Peyer's patch (tissue), 4 donors: ENCODE measurements around the gene ERVH48-1. TPM values are rescaled to one million over a fixed set of nuclear protein-coding genes. Genes with fewer than 3 reads are reported as not detected.
"Not testable (repeated sequence)": the region's sequence is repeated elsewhere in the genome, so short reads cannot be mapped to it uniquely, and the experiment has no call there.

ENCODE experiments used
- DNase-seq, 3 donors: peaks; one replicate each; pipeline ENCODE4 v3.0.0-alpha.2; 2017 to 2019
- H3K27ac ChIP-seq, 4 donors: fragments of 200-600 bp; sonication (generic); one replicate each; pipeline ENCODE4 v1.5.1; 2016 to 2019
- H3K27me3 ChIP-seq, 2 donors: fragments of 200-600 bp; sonication (generic); one replicate each; pipeline ENCODE4 v1.5.1; 2019
- H3K36me3 ChIP-seq, 3 donors: fragments of 200-600 bp; sonication (generic); one replicate each; pipeline ENCODE4 v1.5.1; 2016 to 2019
- H3K4me1 ChIP-seq, 4 donors: fragments of 200-600 bp; sonication (generic); one replicate each; pipeline ENCODE4 v1.5.1; 2016 to 2019
- H3K4me3 ChIP-seq, 4 donors: fragments of 200-600 bp; sonication (generic); 1 replicate in 3 of 4; 2 replicates in 1 of 4; pipeline ENCODE4 v1.5.1; 2016 to 2019; ENCODE audit warnings: mild to moderate bottlenecking in 1 of 4
- H3K9me3 ChIP-seq, 4 donors: fragments of 200-600 bp; sonication (generic); one replicate each; pipeline ENCODE4 v1.5.1; 2016 to 2019; ENCODE audit warnings: mild to moderate bottlenecking in 1 of 4
- POLR2A ChIP-seq, 2 donors: fragments of 450-650 bp; IDR thresholded peaks; one replicate each; pipeline ENCODE4 v1.5.1; 2017; ENCODE audit warnings: antibody characterized with exemption in 2 of 2, mild to moderate bottlenecking in 2 of 2, moderate library complexity in 2 of 2
- total RNA-seq, 4 donors: library from RNA; depleted of rRNA; stranded (reverse); fragments of >200 nt; gene quantifications; one replicate each; pipeline ENCODE4 v1.1.0, GENCODE V29; 2016
- TF ChIP-seq, protein P1 (sequence below), 6 experiments: fragments of 450-650 bp in 4 of 6; fragments of 200-600 bp in 2 of 6; sonication (generic) in 1 of 6; IDR thresholded peaks; one replicate each; pipeline ENCODE4 v1.5.1; 2017 to 2019; ENCODE audit warnings: antibody characterized with exemption in 6 of 6, mild to moderate bottlenecking in 3 of 6, moderate library complexity in 1 of 6

Gene ERVH48-1
- total RNA-seq, 4 donors from 2014 or later = not detected

DNA sequence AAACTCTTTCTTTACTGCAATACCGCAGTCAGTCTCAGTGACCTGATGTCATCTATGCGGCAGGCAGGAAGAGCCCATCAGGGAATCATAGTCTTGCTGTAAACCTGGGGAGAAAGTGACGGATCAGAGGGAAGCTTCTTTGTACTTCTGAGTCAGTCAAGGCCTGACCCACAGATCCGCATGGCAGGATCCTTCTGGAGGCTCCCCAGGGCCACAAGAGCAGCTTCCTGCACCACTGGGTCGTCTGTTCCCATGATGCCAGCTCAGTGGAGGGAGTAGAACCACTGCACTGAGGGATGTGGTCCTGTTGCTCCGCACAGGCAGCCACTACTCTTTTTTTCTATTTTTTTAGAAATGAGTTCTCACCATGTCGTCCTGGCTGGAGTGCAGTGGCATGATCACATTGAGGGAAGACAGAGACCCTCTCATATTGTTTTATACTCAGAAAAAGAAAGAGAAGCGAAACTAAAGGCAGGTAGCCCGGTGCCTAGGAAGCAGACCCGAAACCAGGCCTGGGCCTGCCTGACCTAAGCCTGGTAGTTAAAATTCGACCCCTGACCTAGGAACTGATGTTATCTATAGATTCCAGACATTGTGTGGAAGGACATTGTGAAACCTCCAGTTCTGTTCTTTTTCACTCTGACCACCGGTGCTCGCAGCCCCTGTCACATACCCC lies 6.3 kb upstream of the ERVH48-1 start:
- DNase-seq = no peak
- no peaks in the 10 kb centered on the region for H3K9me3 ChIP-seq
- no peaks in the 10 kb centered on the region for H3K36me3 ChIP-seq
- no peaks in the 10 kb centered on the region for H3K27me3 ChIP-seq
- H3K27ac ChIP-seq = no peak overlapping the region
- H3K4me3 ChIP-seq = no peak overlapping the region
- H3K4me1 ChIP-seq = no peaks in the 10 kb centered on the region
- no peak for TF ChIP-seq POLR2A (IDR thresholded peaks at IDR 0.05)
- TF ChIP-seq, protein P1, sequence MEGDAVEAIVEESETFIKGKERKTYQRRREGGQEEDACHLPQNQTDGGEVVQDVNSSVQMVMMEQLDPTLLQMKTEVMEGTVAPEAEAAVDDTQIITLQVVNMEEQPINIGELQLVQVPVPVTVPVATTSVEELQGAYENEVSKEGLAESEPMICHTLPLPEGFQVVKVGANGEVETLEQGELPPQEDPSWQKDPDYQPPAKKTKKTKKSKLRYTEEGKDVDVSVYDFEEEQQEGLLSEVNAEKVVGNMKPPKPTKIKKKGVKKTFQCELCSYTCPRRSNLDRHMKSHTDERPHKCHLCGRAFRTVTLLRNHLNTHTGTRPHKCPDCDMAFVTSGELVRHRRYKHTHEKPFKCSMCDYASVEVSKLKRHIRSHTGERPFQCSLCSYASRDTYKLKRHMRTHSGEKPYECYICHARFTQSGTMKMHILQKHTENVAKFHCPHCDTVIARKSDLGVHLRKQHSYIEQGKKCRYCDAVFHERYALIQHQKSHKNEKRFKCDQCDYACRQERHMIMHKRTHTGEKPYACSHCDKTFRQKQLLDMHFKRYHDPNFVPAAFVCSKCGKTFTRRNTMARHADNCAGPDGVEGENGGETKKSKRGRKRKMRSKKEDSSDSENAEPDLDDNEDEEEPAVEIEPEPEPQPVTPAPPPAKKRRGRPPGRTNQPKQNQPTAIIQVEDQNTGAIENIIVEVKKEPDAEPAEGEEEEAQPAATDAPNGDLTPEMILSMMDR (IDR thresholded peaks at IDR 0.05) = no peak

GRCh38 chr21:42929969-42930368 lies 4.5 kb upstream of the ERVH48-1 start:
- H3K4me1 ChIP-seq = no peaks in the 10 kb centered on the region

GRCh38 chr21:42927474-42928200 lies 2.2 kb upstream of the ERVH48-1 start:
- H3K27ac ChIP-seq, H3K36me3 ChIP-seq, DNase-seq, H3K4me3 ChIP-seq, H3K27me3 ChIP-seq, H3K9me3 ChIP-seq, H3K4me1 ChIP-seq: not testable (repeated sequence)

More at GRCh38 chr21:42929969-42930368, 4.5 kb upstream of the ERVH48-1 start:
- Histone ChIP-seq H3K27ac (no peak overlapping the region), H3K27me3 (no peaks in the 10 kb centered on the region), H3K4me3 (no peak overlapping the region), H3K36me3 (no peaks in the 10 kb centered on the region), H3K9me3 (no peaks in the 10 kb centered on the region)
- no peak for TF ChIP-seq POLR2A (IDR thresholded peaks at IDR 0.05)
- TF ChIP-seq, protein P1 (IDR thresholded peaks at IDR 0.05) = no peak
- no peak for DNase-seq

GRCh38 chr21:42924433-42924751 lies 1.0 kb downstream of the ERVH48-1 start:
- TF ChIP-seq, protein P1 (IDR thresholded peaks at IDR 0.05) = no peak
- TF ChIP-seq POLR2A (IDR thresholded peaks at IDR 0.05) = no peak
- Histone ChIP-seq H3K27ac (no peak overlapping the region), H3K9me3 (no peaks in the 10 kb centered on the region), H3K4me3 (no peak overlapping the region), H3K27me3 (no peaks in the 10 kb centered on the region), H3K4me1 (peaks cover 0 to 7% (median 0%) of the 10 kb centered on the region in 4 donors), H3K36me3 (no peaks in the 10 kb centered on the region)
- DNase-seq = no peak

- Histone ChIP-seq H3K27ac (no peak overlapping the region), H3K9me3 (no peaks in the 10 kb centered on the region), H3K27me3 (no peaks in the 10 kb centered on the region), H3K4me3 (peak overlapping the region in 1 of 4 donors; percentile 21), H3K4me1 (peaks cover 0 to 7% (median 0%) of the 10 kb centered on the region in 4 donors), H3K36me3 (no peaks in the 10 kb centered on the region)
- TF ChIP-seq, protein P1 (IDR thresholded peaks at IDR 0.05) = peak; percentile 47 to 94 (median 88)
- no peak for TF ChIP-seq POLR2A (IDR thresholded peaks at IDR 0.05)
- peak; percentile 55 to 87 (median 70) for DNase-seq
Observed at GRCh38 chr21:42923553-42924432, 1.6 kb downstream of the ERVH48-1 start.
